Neural cell (in vitro differentiated cells): Measurements from ENCODE around the gene ANKLE1.

Experiments used
- CTCF ChIP-seq: fragments of 450-650 bp; IDR thresholded peaks from 2 replicates; pipeline ENCODE4 v1.5.1; 2014; ENCODE audit warnings: antibody characterized with exemption, mild to moderate bottlenecking, moderate library complexity; ENCODE audit not compliant: poor library complexity, severe bottlenecking
- EP300 ChIP-seq: fragments of 450-650 bp; conservative IDR thresholded peaks from 2 replicates; pipeline ENCODE4 v1.6.1; 2014; ENCODE audit warnings: antibody characterized with exemption, mild to moderate bottlenecking, moderate library complexity; ENCODE audit not compliant: poor library complexity, severe bottlenecking
- EZH2 ChIP-seq: fragments of 200-600, 300-800 bp; shearing (Covaris generic), sonication (generic); IDR thresholded peaks from 2 replicates; pipeline ENCODE4 v1.6.1; 2014; ENCODE audit warnings: antibody characterized with exemption, low read length, borderline replicate concordance, mild to moderate bottlenecking; ENCODE audit not compliant: insufficient read depth, poor library complexity, severe bottlenecking
- MXI1 ChIP-seq: fragments of 450-650 bp; conservative IDR thresholded peaks from 2 replicates; pipeline ENCODE4 v1.6.1; 2014; ENCODE audit warnings: antibody characterized with exemption, mild to moderate bottlenecking; ENCODE audit not compliant: poor library complexity, severe bottlenecking
- POLR2AphosphoS5 ChIP-seq: IDR thresholded peaks from 2 replicates; pipeline ENCODE4 v1.6.1; 2012
- RAD21 ChIP-seq: fragments of 450-650 bp; conservative IDR thresholded peaks from 2 replicates; pipeline ENCODE4 v1.6.1; 2014; ENCODE audit warnings: antibody characterized with exemption, mild to moderate bottlenecking, moderate library complexity
- REST ChIP-seq: IDR thresholded peaks from 2 replicates; pipeline ENCODE4 v1.6.1; 2012; ENCODE audit warnings: borderline replicate concordance
- SMC3 ChIP-seq: fragments of 450-650 bp; conservative IDR thresholded peaks from 2 replicates; pipeline ENCODE4 v1.6.1; 2014; ENCODE audit warnings: antibody characterized with exemption, mild to moderate bottlenecking, moderate library complexity; ENCODE audit not compliant: poor library complexity
- TAF1 ChIP-seq: IDR thresholded peaks from 2 replicates; pipeline ENCODE4 v1.6.1; 2012; ENCODE audit warnings: low read depth

GRCh38 chr19:17325133-17325532 is 43.4 kb downstream of the ANKLE1 start:
- TF ChIP-seq CTCF: no peak
- no peak for TF ChIP-seq POLR2AphosphoS5
- TF ChIP-seq REST: no peak
- TF ChIP-seq EZH2: no peak
- no peak for TF ChIP-seq SMC3
- no peak for TF ChIP-seq EP300
- no peak for TF ChIP-seq TAF1
- TF ChIP-seq RAD21: no peak
- TF ChIP-seq MXI1: no peak
